HG03442 (cell line): ENCODE measurements around the gene TRIML2.

ENCODE experiments used
- ATAC-seq: cut with Tn5 transposase; IDR thresholded peaks from one replicate; pipeline ENCODE4 v1.9.1; 2021; ENCODE audit warnings: mild to moderate bottlenecking, moderate library complexity; ENCODE audit not compliant: unreplicated experiment

Gene TRIML2, protein sequence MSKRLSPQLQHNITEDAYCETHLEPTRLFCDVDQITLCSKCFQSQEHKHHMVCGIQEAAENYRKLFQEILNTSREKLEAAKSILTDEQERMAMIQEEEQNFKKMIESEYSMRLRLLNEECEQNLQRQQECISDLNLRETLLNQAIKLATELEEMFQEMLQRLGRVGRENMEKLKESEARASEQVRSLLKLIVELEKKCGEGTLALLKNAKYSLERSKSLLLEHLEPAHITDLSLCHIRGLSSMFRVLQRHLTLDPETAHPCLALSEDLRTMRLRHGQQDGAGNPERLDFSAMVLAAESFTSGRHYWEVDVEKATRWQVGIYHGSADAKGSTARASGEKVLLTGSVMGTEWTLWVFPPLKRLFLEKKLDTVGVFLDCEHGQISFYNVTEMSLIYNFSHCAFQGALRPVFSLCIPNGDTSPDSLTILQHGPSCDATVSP

DNA sequence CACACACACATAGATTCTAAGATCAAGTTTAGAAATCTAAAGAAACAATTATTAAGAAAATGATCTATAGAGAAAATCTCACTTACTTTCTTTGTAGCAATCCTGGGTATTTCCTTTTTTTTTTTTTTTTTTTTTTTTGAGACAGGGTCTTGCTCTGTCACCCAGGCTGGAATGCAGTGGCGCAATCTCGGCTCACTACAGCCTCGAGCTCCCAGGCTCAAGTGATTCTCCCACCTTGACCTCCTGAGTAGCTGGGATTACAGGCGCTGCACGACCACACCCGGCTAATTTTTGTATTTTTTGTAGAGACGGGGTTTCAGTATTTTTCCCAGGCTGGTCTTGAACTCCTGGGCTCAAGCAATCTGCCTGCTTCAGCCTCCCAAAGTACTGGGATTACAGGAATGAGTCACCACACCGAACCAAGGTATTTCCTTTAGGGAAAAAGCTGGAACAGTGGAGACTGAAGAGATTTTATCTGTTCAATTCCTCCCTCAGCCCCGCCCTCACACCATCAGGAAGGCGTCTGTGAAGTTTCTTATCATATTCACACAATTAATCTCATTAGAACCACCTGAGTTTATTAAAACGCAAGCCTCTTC lies at the start of gene TRIML2:
Gene TRIML2 (minus strand): TSS at position 447 of the 599 bp plus-strand sequence. CDS start 4,235 bp downstream, outside the sequence.
- ATAC-seq: no peak

DNA sequence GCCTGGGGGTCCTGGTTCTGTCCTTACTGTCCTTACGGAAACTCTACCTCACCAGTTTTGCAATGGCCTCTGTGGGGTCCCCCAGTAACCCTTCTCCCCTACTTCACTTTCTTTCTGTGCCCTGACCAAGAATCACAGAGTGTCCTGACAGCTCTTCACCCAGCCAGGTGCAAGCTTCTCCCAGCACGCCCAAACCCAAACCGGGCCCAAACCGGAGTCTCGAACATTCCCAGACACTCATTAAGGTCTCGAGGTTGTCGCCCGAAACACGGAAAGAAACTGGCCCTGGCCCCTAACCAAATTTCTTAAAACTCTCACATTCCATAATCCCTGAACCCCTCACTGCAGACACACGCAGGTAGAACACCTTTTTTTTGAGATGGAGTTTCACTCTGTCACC lies 48.9 kb upstream of the TRIML2 start:
- ATAC-seq: no peak

DNA sequence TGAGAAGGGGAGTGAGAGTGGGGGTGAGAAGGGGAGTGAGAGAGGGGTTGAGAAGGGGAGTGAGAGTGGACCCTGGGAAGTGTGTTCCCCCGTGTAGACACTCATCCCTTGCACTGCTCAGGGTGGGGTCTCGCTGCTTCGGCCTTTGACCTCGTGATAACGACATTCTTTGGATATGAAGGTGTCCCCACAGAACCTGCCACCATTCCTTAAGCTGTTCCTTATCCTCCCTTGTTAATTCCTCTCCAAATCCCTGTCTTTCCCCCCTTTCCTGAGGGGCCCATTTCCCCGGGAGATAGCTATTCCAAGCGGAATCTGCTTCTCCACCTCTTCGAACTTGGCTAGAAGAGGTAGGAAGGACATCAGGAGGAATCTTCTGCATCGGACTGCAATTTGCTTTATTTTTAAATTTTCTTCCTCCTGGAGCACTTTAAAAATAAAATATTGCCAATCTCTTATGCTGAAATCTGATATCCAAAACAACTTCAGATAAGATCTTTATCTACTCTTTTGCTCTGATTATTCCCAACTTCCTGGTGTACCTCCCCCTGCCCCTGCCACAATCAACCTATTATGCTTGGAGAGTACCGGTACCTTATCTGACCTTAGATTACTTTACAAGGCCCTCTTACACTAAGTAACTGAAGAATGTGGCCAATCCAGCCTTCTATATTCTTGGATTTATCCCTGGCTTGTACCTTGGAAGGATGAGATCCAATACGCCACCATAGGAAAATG lies 45.4 kb upstream of the TRIML2 start:
- ATAC-seq: no peak

DNA sequence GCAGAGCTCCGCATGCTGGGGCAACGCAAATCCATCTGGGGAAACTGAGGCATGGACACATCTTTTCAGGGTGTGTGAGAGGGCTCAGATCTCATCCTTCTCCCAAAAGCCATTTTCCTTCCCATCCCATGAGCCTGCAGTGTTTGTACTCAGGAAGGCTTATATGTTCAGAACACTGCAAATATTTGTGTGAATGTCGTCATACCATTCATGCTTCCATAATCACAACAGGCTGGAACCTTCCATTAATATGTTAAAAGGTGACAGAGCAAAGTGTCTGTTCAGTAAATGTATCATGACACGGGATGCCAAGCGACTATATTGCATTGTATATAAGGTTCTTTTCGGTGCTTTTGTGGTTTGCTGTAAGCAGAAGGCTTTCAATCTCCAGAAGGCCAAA lies 38.4 kb upstream of the TRIML2 start:
- no peak for ATAC-seq

DNA sequence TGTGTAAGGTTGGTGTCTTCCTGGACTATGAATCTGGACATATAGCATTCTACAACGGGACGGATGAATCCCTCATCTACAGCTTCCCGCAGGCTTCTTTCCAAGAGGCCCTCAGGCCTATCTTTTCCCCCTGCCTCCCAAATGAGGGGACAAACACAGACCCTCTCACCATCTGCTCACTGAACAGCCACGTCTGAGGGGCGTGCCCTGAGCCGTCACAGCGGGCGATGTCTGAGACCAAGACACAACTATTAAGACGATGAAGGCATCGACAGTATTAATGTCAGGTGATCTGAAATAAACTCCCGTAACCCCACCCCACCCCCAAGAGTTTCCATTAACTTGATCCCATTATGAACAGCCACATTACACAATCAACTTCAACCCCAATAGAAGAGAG lies 37.8 kb upstream of the TRIML2 start:
- ATAC-seq: no peak

DNA sequence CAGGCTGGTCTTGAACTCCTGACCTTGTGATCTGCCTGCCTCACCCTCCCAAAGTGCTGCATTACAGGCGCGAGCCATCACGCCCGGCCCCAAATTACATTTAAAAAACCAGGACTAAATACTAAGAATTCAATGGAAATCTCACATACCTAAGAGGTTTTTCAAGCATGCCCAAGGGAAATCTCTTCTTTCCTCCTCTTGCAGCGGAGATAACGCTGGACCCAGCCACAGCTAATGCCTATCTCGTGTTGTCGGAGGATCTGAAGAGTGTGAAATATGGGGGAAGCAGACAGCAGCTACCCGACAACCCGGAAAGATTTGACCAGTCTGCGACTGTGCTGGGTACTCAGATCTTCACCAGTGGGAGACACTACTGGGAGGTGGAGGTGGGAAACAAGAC lies 37.2 kb upstream of the TRIML2 start:
- ATAC-seq: no peak

DNA sequence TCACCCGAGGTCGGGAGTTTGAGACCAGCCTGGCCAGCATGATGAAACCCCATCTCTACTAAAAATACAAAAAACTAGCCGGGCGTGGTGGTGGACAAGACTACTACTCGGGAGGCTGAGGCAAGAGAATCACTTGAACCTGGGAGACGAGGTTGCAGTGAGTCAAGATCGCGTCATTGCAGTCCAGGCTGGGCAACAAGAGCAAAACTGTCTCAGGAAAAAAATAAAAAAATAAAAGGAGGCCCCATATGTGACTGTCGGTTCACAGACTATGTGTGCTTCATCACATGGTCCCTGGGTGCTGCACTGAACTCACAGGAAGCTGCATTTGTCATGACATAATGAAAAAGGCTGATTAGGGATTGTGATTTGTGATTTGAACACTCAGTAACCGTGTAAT lies 36.2 kb upstream of the TRIML2 start:
- ATAC-seq: no peak

DNA sequence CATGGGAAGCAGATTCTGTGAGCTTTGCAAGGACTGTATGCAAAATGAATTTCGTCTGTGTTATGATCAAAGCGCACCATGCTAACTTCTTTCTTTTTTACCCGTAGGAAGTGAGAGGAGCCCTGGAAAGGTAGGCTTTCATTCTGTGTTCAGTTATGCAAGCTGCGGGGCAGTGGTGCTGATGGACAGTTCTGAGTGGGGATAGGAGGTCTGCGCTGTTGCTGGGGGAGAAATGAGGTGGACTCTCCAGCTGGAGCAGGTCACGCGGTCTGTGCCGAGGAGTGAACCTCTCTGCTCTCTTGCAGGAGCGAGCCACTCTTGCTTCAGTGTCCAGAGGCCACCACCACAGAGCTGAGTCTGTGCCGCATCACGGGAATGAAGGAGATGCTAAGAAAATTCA lies 34.3 kb upstream of the TRIML2 start:
- ATAC-seq: no peak

DNA sequence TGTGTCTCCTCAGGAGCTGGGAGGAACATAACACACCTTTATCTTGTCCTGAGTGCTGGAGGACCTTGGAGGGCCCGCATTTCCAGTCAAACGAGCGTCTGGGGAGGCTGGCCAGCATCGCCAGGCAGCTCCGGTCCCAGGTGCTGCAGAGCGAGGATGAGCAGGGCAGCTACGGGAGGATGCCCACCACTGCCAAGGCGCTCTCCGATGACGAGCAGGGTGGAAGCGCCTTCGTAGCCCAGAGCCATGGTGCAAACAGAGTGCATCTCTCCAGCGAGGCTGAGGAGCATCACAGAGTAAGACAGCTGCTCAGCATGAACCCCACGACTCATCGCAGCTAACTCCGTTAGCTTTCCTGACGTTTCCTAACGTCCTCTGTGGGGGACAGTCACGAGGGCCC lies 30.3 kb upstream of the TRIML2 start:
- ATAC-seq: no peak

DNA sequence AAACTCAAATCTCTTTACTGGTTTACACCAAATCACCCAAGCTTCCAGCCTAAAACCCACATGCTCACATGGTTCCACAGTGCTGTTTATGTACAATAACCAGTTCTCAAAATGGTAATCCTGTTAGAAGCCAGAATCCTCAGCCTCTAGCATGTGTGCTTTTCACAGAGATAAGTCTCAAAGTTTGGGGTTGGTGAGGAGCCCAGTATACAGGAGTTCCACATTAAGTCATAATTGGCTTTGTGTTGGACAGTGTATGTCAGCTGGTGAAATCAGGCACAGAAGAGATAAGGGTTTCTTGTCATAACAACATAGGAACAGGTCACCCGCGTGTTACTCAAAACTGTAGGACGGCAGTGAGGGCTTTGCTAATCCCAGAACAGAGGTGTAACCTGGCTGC lies 29.7 kb upstream of the TRIML2 start, which contains the start of gene TRIML1:
Gene TRIML1 (plus strand): TSS at position 301 of the 400 bp plus-strand sequence. CDS start 118 bp downstream, outside the sequence.
- ATAC-seq: no peak

DNA sequence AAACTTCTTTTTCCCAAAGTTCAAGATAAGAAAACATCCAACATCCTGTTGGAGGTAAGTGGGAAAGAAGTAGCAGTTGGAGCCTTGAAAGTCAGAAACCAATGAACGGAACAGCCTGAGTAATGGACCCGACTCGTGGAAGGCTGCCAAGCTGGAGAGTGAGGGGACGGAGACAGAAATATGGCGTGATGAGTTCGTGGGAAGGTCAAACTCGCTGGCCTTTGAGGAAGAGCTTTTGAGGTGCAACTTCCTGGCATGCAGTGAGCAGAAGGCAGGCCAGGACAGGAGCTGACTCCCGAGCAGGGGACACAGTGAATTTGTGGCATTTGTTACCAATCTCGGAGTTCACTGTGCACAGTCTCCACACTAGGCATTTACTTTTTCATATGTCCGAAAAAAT lies 28.8 kb upstream of the TRIML2 start:
- ATAC-seq: no peak

DNA sequence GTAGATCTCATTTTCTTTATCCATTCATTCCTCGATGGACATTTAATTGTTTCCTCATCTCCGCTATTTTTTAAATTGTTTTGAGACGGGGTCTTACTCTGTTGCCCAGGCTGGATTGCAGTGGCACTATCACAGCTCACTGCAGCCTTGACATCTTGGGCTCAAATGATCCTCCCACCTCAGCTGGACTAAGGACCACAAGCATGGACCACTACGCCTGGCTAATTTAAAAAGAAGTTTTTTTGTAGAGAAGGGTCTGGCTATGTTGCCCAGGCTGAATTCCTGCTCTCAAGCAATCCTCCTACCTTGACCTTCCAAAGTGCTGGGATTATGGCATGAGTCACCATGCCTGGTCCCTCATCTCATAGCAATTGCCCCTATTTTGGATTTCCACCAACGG lies 22.8 kb upstream of the TRIML2 start:
- no peak for ATAC-seq

DNA sequence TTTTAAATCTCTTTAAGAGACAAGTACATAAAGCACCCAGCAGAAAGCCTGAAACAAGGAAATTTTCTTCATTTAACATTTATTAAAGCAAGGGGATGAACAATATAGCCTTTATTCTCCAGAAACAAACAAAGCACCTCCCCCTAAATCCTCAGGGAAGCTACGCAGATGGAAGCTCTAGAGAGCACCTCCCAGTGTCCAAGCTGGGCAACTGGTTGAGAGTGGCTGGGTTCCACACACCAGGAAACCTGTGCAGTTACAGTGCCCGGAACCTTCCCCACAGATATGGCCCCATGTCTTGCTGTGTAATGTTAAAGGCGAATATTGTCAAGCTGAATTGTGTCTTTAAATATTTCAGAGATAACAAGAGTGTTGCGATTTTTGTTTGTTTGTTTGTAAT lies 21.0 kb upstream of the TRIML2 start:
- no peak for ATAC-seq

DNA sequence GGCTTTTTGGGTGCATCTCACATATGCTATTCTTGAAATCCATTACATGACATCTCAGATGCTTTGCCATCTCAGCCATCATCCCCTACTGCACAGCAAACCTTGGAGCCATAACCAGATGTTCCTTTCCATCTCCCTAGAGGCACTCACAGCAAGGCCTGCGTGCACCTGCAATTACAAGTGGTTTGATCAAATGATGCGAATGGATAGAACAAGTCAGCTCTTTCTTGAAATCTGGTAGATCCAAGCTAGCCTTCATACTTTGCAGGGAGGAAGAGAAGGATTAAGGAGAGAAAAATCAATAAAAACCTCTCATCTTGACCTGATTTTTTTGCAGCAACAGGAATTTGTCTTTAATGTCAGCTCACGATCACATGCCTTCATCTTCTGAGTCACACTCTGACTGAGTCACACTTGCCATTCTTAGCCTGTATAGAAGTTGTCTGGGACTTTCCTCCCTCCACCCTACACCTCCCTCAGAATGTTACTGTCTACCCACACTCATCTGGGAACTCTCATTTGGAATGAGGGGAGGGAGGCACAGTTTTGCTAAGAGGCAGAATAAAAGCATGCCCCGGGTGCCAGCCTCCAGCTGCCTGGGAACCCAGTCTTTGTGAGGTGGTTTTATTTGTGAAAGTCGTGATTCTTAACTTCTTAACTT lies 17.9 kb upstream of the TRIML2 start:
- ATAC-seq: no peak

DNA sequence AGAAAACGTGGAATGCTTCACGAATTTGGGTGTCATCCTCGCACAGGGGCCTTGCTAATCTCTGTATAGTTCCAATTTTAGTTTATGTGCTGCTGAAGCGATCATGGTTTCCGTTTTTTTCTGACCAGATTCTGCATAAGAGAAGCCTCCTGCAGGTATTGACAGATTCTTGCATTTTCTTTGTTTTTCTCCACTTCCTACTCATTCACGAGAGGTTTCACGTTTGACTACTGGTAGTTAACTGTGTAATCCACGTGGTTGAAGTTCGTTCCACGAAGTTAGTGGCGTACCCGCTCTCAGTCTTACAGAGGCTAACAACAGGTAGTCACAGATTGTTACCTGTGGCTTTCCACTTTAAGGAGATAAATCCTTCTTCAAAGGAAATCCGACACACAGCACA lies 12.1 kb upstream of the TRIML2 start:
- no peak for ATAC-seq

DNA sequence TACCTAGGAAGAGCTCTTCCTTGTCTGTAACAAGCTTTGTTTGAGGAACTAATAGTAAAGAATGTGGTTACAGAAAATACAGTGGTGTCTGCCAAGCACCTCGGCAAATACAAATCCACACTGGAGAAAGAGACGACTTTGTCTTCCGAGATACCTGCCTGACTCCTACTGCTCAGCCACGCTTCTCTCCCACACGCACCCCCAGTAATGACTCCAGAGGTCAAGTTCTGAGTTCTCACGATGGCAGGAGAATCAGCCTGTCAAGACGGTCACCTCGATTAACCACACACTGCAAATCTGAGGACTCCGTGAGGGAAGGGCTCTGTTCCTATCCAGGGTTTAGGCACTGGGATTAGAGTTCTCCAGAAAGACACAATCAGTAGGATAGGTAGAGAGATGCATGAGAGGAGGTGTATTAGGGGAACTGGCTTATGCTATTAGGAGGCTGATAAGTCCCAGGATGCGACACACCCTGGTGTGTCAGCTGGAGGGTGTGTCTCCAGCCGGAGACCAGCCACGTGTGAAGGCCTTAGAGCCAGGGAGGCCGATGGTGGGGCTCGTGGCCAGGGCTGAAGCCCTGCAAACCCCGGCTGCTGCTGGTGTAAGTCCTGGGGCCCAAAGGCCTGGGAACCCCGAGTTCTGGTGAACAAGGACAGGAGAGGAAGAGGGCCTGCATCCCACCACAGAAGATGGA lies 8.4 kb upstream of the TRIML2 start:
- no peak for ATAC-seq

DNA sequence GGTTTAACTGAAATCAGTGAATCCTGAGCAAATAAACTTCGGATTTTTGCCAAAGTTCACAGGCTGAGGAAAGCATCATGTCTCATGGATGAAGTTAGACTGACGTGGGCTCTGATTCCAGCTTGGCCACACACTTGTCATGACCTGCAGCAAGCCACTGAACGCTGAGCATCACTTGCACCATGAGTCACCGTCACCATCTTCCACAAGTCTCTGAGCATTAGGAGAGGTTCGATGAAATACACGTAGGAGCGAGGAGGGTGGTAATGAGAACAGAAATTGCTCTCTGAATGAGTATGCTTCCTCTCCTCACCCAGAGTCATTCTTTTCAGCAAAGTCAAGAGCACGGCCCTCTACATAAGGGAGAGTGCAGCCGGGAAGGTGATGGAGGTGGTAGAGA lies 3.8 kb upstream of the TRIML2 start:
- no peak for ATAC-seq

DNA sequence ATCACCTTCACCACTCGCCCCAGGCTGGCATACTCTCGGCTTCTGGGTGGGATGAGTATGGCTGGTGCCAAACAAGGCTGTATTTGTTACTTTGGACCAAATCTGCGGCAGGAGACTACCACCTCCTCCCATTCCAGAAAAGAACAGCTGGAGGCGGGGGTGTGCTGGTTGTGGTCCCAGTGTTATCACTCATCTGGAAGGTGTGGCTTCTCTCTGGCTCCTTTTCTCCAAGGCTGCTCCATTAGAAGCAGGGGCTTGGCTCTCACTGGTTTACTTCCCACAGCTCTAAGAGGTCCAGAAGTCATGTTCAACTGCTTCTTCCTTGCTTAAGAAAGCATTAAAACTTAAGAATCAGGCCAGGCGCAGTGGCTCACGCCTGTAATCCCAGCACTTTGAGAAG lies 2.6 kb upstream of the TRIML2 start:
- ATAC-seq: no peak

DNA sequence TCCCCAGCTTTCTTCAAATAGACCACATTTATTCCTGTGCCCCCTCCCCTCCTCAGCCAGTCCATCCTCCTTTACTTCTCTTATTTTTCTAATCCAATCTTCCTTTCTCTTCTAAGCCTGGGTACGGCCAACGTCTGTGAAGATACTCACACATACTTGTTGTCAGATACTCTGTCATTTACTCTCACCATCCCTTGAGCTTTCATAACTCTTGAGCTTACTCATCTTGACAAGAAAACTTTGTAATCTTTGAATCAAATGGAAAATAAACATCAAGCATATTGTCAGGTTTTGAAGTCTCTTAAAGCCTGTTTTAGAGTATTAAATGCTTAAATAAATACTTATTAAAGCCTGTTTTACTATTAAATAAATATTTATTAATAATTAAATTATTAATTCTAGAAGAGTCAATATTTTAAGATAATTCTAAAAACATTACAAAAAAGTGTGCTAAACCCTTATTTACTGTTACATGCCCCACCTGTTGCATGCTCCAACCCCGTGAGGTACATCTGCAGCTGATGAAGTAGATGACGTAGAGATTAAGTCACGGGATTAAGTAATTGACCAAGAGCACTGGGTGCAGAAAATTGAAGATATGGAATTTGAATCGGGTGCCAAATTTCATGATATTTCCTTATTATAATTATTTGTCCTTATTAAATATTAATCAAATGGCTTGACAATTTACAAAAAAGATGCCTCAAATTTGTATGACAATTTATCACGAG lies 1.5 kb upstream of the TRIML2 start:
- no peak for ATAC-seq

DNA sequence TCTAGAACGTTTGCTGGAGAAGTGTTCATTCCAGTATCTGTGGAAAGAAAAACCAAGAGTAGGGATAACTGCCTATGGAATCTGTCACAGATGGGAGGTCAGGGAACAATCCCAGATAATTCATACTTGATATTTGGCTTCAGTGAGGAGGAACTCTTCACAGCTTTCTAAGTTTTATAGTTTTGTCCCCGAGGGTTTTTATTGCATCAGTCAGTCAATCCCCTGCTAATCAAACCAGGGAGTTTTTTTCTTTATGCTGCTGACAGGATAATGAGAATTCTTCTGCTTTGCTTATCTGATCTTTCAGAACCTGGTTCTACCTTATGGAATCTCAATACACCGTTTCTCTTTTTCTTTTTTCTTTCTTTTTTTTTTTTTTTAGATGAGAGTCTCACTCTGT lies 633 bp upstream of the TRIML2 start:
- ATAC-seq: no peak
